ENCODE measurements around the gene NPDC1. TPM values are rescaled to one million over a fixed set of nuclear protein-coding genes. Genes with fewer than 3 reads are reported as not detected.

NPDC1 gene
- total RNA-seq, 1 donor from 2014 or later: 260 TPM

DNA sequence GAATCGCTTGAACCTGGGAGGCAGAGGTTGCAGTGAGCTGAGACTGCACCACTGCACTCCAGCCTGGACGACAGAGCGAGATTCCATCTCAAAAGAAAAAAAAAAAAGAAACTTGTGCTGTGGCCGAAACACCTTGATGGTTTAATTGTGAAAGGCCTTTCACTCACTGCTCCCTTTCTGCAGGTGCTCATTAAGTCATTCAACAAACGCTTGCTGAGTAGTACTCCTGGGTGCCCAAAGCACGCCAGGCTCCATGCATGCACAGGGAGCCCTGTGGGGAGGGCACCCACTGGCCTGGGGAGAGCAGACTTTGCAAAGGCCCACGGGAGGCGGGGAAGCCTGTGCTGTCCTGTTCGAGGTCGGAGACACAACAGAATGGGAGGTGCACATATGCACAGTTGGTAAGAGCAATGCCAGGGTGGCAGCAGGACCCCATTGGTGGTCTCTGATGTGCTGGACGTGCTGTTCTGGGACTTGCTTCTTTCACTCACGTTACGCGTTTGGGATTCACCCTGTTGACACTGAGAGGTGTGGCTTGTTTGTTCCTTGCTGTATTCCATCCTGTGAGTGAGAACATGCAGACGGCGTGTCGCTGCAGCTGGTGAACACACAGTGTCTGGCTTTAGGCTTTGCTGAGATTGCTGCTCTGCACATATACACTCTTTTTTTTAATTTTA is 10.9 kb upstream of the NPDC1 start:
- no peak overlapping the region for H3K4me3 Mint-ChIP-seq (ENCODE audit: unreplicated experiment)
- peaks cover 4% of the 10 kb centered on the region for H3K9me3 Mint-ChIP-seq (ENCODE audit: unreplicated experiment)
- H3K36me3 Mint-ChIP-seq (ENCODE audit: unreplicated experiment): no peaks in the 10 kb centered on the region
- H3K4me1 Mint-ChIP-seq (ENCODE audit: low read depth, unreplicated experiment): peaks cover 2% of the 10 kb centered on the region
- TF ChIP-seq, protein P1, sequence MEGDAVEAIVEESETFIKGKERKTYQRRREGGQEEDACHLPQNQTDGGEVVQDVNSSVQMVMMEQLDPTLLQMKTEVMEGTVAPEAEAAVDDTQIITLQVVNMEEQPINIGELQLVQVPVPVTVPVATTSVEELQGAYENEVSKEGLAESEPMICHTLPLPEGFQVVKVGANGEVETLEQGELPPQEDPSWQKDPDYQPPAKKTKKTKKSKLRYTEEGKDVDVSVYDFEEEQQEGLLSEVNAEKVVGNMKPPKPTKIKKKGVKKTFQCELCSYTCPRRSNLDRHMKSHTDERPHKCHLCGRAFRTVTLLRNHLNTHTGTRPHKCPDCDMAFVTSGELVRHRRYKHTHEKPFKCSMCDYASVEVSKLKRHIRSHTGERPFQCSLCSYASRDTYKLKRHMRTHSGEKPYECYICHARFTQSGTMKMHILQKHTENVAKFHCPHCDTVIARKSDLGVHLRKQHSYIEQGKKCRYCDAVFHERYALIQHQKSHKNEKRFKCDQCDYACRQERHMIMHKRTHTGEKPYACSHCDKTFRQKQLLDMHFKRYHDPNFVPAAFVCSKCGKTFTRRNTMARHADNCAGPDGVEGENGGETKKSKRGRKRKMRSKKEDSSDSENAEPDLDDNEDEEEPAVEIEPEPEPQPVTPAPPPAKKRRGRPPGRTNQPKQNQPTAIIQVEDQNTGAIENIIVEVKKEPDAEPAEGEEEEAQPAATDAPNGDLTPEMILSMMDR (IDR thresholded peaks at IDR 0.05; ENCODE audit: partially characterized antibody, unreplicated experiment): no peak
- no peak for DNase-seq
- no peak overlapping the region for H3K27ac Mint-ChIP-seq (ENCODE audit: unreplicated experiment)
- H3K27me3 Mint-ChIP-seq (ENCODE audit: unreplicated experiment): peaks cover 12% of the 10 kb centered on the region

DNA sequence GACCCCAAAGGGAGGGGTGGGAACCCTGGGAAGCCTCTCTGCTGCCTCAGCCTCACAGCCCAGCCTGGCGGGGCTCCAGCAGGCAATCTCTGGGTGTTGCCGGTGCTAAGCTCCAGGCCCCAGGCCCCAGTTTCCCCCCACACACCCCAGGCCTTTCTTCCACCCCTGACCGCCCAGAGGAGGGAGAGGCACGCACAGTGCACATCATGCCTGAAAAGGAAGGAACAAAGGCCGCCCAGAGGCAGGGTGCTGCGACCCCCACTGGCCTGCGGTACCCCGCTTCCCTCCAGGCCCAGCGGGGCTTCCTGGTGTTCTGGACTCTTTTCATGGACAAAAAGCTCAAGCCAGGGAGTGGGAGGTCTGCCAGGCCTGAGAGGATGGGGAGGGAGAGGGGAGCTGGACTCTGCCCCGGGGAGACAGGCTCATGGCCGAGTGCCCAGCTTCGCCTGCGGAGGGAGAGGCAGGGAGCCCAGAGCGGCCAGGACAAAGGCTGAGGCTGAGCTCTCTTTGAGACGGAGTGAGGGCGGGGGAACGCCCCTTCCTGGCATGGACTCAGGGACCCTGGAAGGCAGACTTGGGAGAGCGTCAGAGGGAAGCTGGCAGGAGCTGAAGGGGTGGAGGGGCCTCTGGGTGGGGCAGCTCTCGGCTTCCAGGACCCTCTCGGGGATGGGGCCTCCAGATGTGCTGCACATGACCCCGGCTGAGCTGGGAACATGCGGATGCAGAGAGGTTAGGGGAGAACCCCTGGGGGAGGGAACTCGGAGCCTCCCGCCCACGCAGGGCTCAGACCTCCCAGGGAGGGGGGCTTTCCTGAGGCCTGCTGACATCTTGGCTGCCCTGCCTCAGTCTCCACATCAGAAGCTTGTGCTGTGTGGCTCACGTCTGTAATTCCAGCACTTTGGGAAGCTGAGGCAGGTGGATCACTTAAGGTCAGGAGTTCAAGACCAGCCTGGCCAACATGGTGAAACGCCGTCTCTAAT is 9.7 kb upstream of the NPDC1 start:
- H3K36me3 Mint-ChIP-seq (ENCODE audit: unreplicated experiment): no peaks in the 10 kb centered on the region
- no peak for DNase-seq
- no peak overlapping the region for H3K27ac Mint-ChIP-seq (ENCODE audit: unreplicated experiment)
- peaks cover 4% of the 10 kb centered on the region for H3K9me3 Mint-ChIP-seq (ENCODE audit: unreplicated experiment)
- no peak overlapping the region for H3K4me3 Mint-ChIP-seq (ENCODE audit: unreplicated experiment)
- TF ChIP-seq, protein P1 (IDR thresholded peaks at IDR 0.05; ENCODE audit: partially characterized antibody, unreplicated experiment): no peak
- H3K27me3 Mint-ChIP-seq (ENCODE audit: unreplicated experiment): peaks cover 13% of the 10 kb centered on the region
- H3K4me1 Mint-ChIP-seq (ENCODE audit: low read depth, unreplicated experiment): peaks cover 2% of the 10 kb centered on the region

DNA sequence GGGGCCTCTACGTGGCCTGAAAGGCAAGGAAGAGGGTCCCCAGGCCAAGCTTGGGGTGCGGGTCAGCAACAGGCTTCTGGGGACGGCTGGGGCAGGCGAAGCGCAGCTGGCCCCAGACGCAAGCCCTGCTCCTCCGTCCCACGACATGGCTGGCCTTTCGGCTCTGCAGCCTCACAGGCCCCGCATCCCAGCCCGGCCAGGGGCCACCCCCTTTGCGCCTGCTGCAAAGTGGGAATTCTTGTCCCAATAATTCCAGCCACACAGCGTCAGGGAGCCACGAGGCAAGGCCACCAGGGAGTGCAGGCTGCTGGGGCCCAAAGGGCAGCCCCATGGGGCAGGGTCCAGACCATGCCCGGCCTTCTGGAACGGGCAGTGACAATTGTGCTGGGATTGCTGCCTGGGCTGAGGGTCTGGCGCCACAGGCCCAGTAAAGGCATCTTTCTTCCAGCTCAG is 9.0 kb upstream of the NPDC1 start:
- H3K4me3 Mint-ChIP-seq (ENCODE audit: unreplicated experiment): no peak overlapping the region
- no peak for DNase-seq
- H3K27me3 Mint-ChIP-seq (ENCODE audit: unreplicated experiment): peaks cover 13% of the 10 kb centered on the region
- H3K9me3 Mint-ChIP-seq (ENCODE audit: unreplicated experiment): peaks cover 4% of the 10 kb centered on the region
- H3K36me3 Mint-ChIP-seq (ENCODE audit: unreplicated experiment): no peaks in the 10 kb centered on the region
- TF ChIP-seq, protein P1 (IDR thresholded peaks at IDR 0.05; ENCODE audit: partially characterized antibody, unreplicated experiment): no peak
- H3K4me1 Mint-ChIP-seq (ENCODE audit: low read depth, unreplicated experiment): peaks cover 2% of the 10 kb centered on the region
- no peak overlapping the region for H3K27ac Mint-ChIP-seq (ENCODE audit: unreplicated experiment)

DNA sequence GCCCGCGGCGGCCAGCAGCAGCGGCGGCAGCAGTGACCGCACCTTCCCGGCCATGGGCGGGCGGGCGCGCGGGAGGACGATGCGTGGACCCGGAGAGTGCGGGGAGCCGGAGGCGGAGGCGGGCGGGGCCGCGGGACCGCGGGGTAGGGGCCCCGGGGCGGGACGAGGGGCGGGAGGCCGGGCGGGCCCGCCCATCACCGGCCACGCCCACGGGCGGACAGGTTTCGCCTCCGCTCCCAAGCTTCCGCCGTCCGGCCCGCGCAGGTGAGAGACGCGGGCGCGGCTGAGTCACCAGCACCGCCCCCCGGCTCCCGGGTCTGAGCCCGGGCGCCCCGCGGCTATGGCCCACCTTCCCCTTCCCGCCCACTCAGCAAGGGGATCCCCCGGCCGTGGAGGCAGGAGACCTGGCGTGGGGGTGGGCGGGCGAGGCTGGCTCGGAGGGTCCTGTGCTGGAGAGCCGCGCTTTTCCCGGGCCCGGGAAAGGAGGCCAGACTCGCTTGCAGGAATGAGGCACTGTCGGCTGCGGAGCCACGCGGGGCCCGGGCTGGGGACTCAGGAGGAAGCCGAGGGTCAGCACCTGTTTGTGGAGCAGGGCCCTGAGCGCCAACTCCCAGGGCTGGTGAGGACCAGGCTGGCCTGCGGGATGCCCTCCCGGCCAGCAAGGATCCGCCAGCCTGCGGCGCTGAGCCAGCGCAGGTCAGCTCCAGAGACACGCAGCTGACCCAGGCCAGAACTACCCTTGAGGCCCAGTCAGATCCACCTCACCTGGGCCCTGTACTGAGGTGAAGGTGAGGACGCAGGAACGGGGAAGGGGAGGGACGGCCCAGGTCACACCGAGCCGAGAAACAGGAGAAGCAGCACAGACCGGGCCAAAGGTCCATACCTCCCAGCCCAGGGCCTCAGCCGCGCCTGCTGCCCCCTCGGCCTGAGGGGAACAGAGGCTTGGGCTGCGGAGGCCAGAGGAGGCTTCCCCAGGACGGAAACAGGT is 8.3 kb upstream of the NPDC1 start, which contains the start of gene ENTPD2:
Gene ENTPD2, minus strand, starts transcription at position 118 of the 988 bp plus-strand sequence. Its CDS starts 64 bp downstream, at position 54.
- H3K9me3 Mint-ChIP-seq (ENCODE audit: unreplicated experiment): peaks cover 4% of the 10 kb centered on the region
- no peak within 1 kb of the TSS for H3K4me3 Mint-ChIP-seq (ENCODE audit: unreplicated experiment)
- H3K27me3 Mint-ChIP-seq (ENCODE audit: unreplicated experiment): peaks cover 13% of the 10 kb centered on the region
- TF ChIP-seq, protein P1 (IDR thresholded peaks at IDR 0.05; ENCODE audit: partially characterized antibody, unreplicated experiment): no peak
- DNase-seq: no peak
- H3K36me3 Mint-ChIP-seq (ENCODE audit: unreplicated experiment): no peaks in the 10 kb centered on the region
- H3K27ac Mint-ChIP-seq (ENCODE audit: unreplicated experiment): no peak within 1 kb of the TSS
- H3K4me1 Mint-ChIP-seq (ENCODE audit: low read depth, unreplicated experiment): peaks cover 2% of the 10 kb centered on the region

Measured in glutamatergic neuron (in vitro differentiated cells).